SK-N-SH (cell line): ENCODE measurements around the gene TMEM143.
A peak's percentile ranks its signal among the peaks of the same experiment; 100 is the strongest.

Source experiments
- CHD2 ChIP-seq: fragments of 150-350 bp; IDR thresholded peaks from 2 replicates; pipeline ENCODE4 v1.6.1; 2018; ENCODE audit warnings: low read length; ENCODE audit not compliant: partially characterized antibody
- EZH2phosphoT487 ChIP-seq: fragments of 200-600 bp; sonication (generic); IDR thresholded peaks from 2 replicates; pipeline ENCODE4 v1.6.1; 2017; ENCODE audit warnings: low read depth, mixed run types, mild to moderate bottlenecking, antibody characterized with exemption, moderate library complexity, borderline replicate concordance
- JUND ChIP-seq: IDR thresholded peaks from 2 replicates; pipeline ENCODE4 v1.4.0; 2012
- MEF2A ChIP-seq: IDR thresholded peaks from 2 replicates; pipeline ENCODE4 v1.4.0; 2012; ENCODE audit warnings: low read depth, borderline replicate concordance
- RAD21 ChIP-seq: IDR thresholded peaks from 2 replicates; pipeline ENCODE4 v1.6.1; 2012; ENCODE audit warnings: mild to moderate bottlenecking, low read length
- RCOR1 ChIP-seq: fragments of 150-350 bp; IDR thresholded peaks from 2 replicates; pipeline ENCODE4 v1.6.1; 2017; ENCODE audit warnings: antibody characterized with exemption, low read length
- RFX5 ChIP-seq: IDR thresholded peaks from 2 replicates; pipeline ENCODE4 v1.6.1; 2012; ENCODE audit warnings: mild to moderate bottlenecking, improper control_type of control experiment, low read length
- SIN3A ChIP-seq: IDR thresholded peaks from 2 replicates; pipeline ENCODE4 v1.6.1; 2012; ENCODE audit warnings: low read depth, mild to moderate bottlenecking, low read length, moderate library complexity, borderline replicate concordance
- TAF1 ChIP-seq: IDR thresholded peaks from 2 replicates; pipeline ENCODE4 v1.6.1; 2012; ENCODE audit warnings: low read depth, mild to moderate bottlenecking, low read length, moderate library complexity, borderline replicate concordance
- TF ChIP-seq, protein P1 (sequence below): fragments of 200-600 bp; sonication (generic); IDR thresholded peaks from 2 replicates; pipeline ENCODE4 v1.6.1; 2017; ENCODE audit warnings: antibody characterized with exemption, mild to moderate bottlenecking, moderate library complexity
- TF ChIP-seq, protein P2 (sequence below): IDR thresholded peaks from 2 replicates; pipeline ENCODE4 v1.6.1; 2012; ENCODE audit warnings: mild to moderate bottlenecking, low read depth, low read length, moderate library complexity
- TF ChIP-seq, protein P3 (sequence below): fragments of 150-350 bp; IDR thresholded peaks from 2 replicates; pipeline ENCODE4 v1.6.1; 2017; ENCODE audit warnings: antibody characterized with exemption, low read length, low read depth, borderline replicate concordance
- TF ChIP-seq, protein P4 (sequence below): IDR thresholded peaks from 2 replicates; pipeline ENCODE4 v1.4.0; 2012; ENCODE audit warnings: low read depth
- TF ChIP-seq, protein P5 (sequence below): IDR thresholded peaks from 2 replicates; pipeline ENCODE4 v1.4.0; 2012; ENCODE audit warnings: low read depth, borderline replicate concordance

DNA sequence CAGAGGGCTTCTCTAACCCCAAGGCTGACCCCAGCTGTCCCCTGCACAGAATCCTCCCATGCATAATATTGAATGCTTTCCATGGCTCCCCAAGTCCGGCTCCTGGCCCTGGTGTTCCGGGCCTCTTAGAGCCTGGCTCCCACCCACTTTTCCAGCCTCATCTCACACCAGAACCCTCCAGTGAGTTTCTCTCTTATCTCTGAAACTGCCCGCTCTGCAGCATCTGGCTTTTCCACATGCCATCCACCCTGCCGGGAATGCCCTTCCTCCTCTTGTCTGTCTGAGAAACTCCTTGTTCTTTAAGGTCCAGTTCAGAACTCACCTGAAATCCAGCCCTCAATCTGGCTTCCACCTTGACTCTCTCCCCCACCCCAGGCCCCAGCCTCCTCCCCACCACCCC lies 7.2 kb upstream of the TMEM143 start:
- no peak for TF ChIP-seq MEF2A
- TF ChIP-seq, protein P1, sequence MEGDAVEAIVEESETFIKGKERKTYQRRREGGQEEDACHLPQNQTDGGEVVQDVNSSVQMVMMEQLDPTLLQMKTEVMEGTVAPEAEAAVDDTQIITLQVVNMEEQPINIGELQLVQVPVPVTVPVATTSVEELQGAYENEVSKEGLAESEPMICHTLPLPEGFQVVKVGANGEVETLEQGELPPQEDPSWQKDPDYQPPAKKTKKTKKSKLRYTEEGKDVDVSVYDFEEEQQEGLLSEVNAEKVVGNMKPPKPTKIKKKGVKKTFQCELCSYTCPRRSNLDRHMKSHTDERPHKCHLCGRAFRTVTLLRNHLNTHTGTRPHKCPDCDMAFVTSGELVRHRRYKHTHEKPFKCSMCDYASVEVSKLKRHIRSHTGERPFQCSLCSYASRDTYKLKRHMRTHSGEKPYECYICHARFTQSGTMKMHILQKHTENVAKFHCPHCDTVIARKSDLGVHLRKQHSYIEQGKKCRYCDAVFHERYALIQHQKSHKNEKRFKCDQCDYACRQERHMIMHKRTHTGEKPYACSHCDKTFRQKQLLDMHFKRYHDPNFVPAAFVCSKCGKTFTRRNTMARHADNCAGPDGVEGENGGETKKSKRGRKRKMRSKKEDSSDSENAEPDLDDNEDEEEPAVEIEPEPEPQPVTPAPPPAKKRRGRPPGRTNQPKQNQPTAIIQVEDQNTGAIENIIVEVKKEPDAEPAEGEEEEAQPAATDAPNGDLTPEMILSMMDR, result no peak
- TF ChIP-seq JUND, result no peak
- TF ChIP-seq, protein P2, sequence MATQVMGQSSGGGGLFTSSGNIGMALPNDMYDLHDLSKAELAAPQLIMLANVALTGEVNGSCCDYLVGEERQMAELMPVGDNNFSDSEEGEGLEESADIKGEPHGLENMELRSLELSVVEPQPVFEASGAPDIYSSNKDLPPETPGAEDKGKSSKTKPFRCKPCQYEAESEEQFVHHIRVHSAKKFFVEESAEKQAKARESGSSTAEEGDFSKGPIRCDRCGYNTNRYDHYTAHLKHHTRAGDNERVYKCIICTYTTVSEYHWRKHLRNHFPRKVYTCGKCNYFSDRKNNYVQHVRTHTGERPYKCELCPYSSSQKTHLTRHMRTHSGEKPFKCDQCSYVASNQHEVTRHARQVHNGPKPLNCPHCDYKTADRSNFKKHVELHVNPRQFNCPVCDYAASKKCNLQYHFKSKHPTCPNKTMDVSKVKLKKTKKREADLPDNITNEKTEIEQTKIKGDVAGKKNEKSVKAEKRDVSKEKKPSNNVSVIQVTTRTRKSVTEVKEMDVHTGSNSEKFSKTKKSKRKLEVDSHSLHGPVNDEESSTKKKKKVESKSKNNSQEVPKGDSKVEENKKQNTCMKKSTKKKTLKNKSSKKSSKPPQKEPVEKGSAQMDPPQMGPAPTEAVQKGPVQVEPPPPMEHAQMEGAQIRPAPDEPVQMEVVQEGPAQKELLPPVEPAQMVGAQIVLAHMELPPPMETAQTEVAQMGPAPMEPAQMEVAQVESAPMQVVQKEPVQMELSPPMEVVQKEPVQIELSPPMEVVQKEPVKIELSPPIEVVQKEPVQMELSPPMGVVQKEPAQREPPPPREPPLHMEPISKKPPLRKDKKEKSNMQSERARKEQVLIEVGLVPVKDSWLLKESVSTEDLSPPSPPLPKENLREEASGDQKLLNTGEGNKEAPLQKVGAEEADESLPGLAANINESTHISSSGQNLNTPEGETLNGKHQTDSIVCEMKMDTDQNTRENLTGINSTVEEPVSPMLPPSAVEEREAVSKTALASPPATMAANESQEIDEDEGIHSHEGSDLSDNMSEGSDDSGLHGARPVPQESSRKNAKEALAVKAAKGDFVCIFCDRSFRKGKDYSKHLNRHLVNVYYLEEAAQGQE, result no peak
- no peak for TF ChIP-seq TAF1
- TF ChIP-seq RFX5, result no peak; the same call in 1 of the 2 replicates
- TF ChIP-seq, protein P3, sequence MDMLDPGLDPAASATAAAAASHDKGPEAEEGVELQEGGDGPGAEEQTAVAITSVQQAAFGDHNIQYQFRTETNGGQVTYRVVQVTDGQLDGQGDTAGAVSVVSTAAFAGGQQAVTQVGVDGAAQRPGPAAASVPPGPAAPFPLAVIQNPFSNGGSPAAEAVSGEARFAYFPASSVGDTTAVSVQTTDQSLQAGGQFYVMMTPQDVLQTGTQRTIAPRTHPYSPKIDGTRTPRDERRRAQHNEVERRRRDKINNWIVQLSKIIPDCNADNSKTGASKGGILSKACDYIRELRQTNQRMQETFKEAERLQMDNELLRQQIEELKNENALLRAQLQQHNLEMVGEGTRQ, result no peak
- TF ChIP-seq SIN3A, result no peak
- TF ChIP-seq, protein P4, sequence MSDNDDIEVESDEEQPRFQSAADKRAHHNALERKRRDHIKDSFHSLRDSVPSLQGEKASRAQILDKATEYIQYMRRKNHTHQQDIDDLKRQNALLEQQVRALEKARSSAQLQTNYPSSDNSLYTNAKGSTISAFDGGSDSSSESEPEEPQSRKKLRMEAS, result no peak
- no peak for TF ChIP-seq EZH2phosphoT487
- peak; percentile 42 for TF ChIP-seq CHD2
- TF ChIP-seq RAD21, result peak; percentile 26; the same call in 1 of the 2 replicates
- TF ChIP-seq RCOR1, result no peak; the same call in 1 of the 2 replicates
- TF ChIP-seq, protein P5, sequence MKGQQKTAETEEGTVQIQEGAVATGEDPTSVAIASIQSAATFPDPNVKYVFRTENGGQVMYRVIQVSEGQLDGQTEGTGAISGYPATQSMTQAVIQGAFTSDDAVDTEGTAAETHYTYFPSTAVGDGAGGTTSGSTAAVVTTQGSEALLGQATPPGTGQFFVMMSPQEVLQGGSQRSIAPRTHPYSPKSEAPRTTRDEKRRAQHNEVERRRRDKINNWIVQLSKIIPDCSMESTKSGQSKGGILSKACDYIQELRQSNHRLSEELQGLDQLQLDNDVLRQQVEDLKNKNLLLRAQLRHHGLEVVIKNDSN, result no peak
